Hematopoietic multipotent progenitor cell treated with erythropoietin and hydrocortisone succinate and interleukin-3 and kit ligand, for 6 days (in vitro differentiated cells): ENCODE results near the gene EVX1.
A peak's percentile ranks its signal among the peaks of the same experiment; 100 is the strongest.

ENCODE experiments used
- DNase-seq: peaks from one replicate; pipeline ENCODE4 v3.0.0-alpha.2; 2015

The EVX1 gene

GRCh38 chr7:27205325-27206280 lies 37.0 kb upstream of the EVX1 start:
- no peak for DNase-seq

- no peak for DNase-seq
These were observed 35.1 kb upstream of the EVX1 start for GRCh38 chr7:27207348-27207985.

GRCh38 chr7:27208998-27209397 lies 33.6 kb upstream of the EVX1 start:
- DNase-seq: no peak

- no peak for DNase-seq
These were observed 32.6 kb upstream of the EVX1 start for GRCh38 chr7:27209933-27210440.

GRCh38 chr7:27210441-27211083 lies 32.0 kb upstream of the EVX1 start:
- peak; percentile 72 for DNase-seq

- no peak for DNase-seq
These were observed 31.5 kb upstream of the EVX1 start for GRCh38 chr7:27211084-27211446.

GRCh38 chr7:27211764-27212204 lies 30.8 kb upstream of the EVX1 start:
- no peak for DNase-seq

- no peak for DNase-seq
These were observed 29.8 kb upstream of the EVX1 start for GRCh38 chr7:27212497-27213432.

- DNase-seq: no peak
These were observed 29.0 kb upstream of the EVX1 start for GRCh38 chr7:27213433-27214238.

GRCh38 chr7:27214239-27214950 lies 28.2 kb upstream of the EVX1 start:
- DNase-seq: no peak

GRCh38 chr7:27215356-27215755 lies 27.2 kb upstream of the EVX1 start:
- no peak for DNase-seq

GRCh38 chr7:27217951-27218350 lies 24.7 kb upstream of the EVX1 start:
- no peak for DNase-seq

GRCh38 chr7:27219821-27220220 lies 22.8 kb upstream of the EVX1 start:
- DNase-seq: no peak

- no peak for DNase-seq
These were observed 22.1 kb upstream of the EVX1 start for GRCh38 chr7:27220440-27220955.

- no peak for DNase-seq
These were observed 21.3 kb upstream of the EVX1 start for GRCh38 chr7:27221201-27221797.

- DNase-seq: no peak
These were observed 18.5 kb upstream of the EVX1 start for GRCh38 chr7:27223941-27224575.

GRCh38 chr7:27224983-27225934 lies 17.3 kb upstream of the EVX1 start:
- no peak for DNase-seq

- DNase-seq: no peak
These were observed 13.2 kb upstream of the EVX1 start for GRCh38 chr7:27229448-27229847.
